ENCODE results near the gene CKB.

CKB gene

GRCh38 chr14:103547455-103547940 lies 24.9 kb upstream of the CKB start:
- POLR2A ChIA-PET, result interaction anchor here (1.0 kb wide), 1 partner anchor 19 kb away, joined by 3 read pairs; no protein-coding TSS in a partner anchor
- H3K4me3 ChIP-seq (ENCODE audit: low read depth, low read length), result no peak overlapping the region
- DNase-seq (ENCODE audit: low read depth, low spot score), result no peak
- CTCF ChIA-PET, result interaction anchor here (1.1 to 20.9 kb wide), 6 partner anchors 11 to 156 kb away, joined by 3 to 368 read pairs (median 84); partner anchors contain the start of genes BAG5, CKB, COA8 and TRMT61A
- TF ChIP-seq CTCF (IDR thresholded peaks at IDR 0.05; ENCODE audit: insufficient read depth, low read length, missing control alignments), result no peak

- POLR2A ChIA-PET, result interaction anchor here (1.0 kb wide), 1 partner anchor 18 kb away, joined by 3 read pairs; no protein-coding TSS in a partner anchor
Observed at GRCh38 chr14:103546652-103547454, 24.2 kb upstream of the CKB start.

GRCh38 chr14:103545915-103546651 lies 23.5 kb upstream of the CKB start:
- DNase-seq (ENCODE audit: low read depth, low spot score), result no peak
- ChIA-PET CTCF (interaction anchor here (0.9 to 20.9 kb wide), 6 partner anchors 10 to 50 kb away, joined by 5 to 368 read pairs (median 84); partner anchors contain the start of genes BAG5, CKB, COA8 and TRMT61A), POLR2A (no interaction called here)
- no peak for TF ChIP-seq CTCF (IDR thresholded peaks at IDR 0.05; ENCODE audit: insufficient read depth, low read length, missing control alignments)
- no peak overlapping the region for H3K4me3 ChIP-seq (ENCODE audit: low read depth, low read length)

More at GRCh38 chr14:103546652-103547454, 24.2 kb upstream of the CKB start:
- DNase-seq (ENCODE audit: low read depth, low spot score), result no peak
- H3K4me3 ChIP-seq (ENCODE audit: low read depth, low read length), result no peak overlapping the region
- TF ChIP-seq CTCF (IDR thresholded peaks at IDR 0.05; ENCODE audit: insufficient read depth, low read length, missing control alignments), result peak; percentile 92
- CTCF ChIA-PET, result interaction anchor here (0.9 to 20.9 kb wide), 6 partner anchors 10 to 50 kb away, joined by 5 to 368 read pairs (median 84); partner anchors contain the start of genes BAG5, CKB, COA8 and TRMT61A

- CTCF ChIA-PET, result interaction anchor here (5.6 to 20.9 kb wide), 5 partner anchors 6 to 42 kb away, joined by 39 to 368 read pairs (median 89); partner anchors contain the start of genes BAG5, CKB, COA8 and TRMT61A
- POLR2A ChIA-PET, result no interaction called here
- no peak for TF ChIP-seq CTCF (IDR thresholded peaks at IDR 0.05; ENCODE audit: insufficient read depth, low read length, missing control alignments)
- H3K4me3 ChIP-seq (ENCODE audit: low read depth, low read length), result no peak overlapping the region
- no peak for DNase-seq (ENCODE audit: low read depth, low spot score)
Observed at GRCh38 chr14:103545219-103545914, 22.7 kb upstream of the CKB start.

- ChIA-PET POLR2A (no interaction called here), CTCF (interaction anchor here (5.6 to 20.9 kb wide), 5 partner anchors 7 to 41 kb away, joined by 39 to 368 read pairs (median 89); partner anchors contain the start of genes BAG5, CKB, COA8 and TRMT61A)
- TF ChIP-seq CTCF (IDR thresholded peaks at IDR 0.05; ENCODE audit: insufficient read depth, low read length, missing control alignments), result no peak
- no peak overlapping the region for H3K4me3 ChIP-seq (ENCODE audit: low read depth, low read length)
- DNase-seq (ENCODE audit: low read depth, low spot score), result no peak
Observed at GRCh38 chr14:103544388-103545218, 22.0 kb upstream of the CKB start.

Measured in AG04449 (cell line).